Nephron (organoid): ENCODE data around the gene ZBTB26.

Experiments
- H3K27ac Mint-ChIP-seq, 3 experiments: 2 replicates each; pipeline ENCODE4 v1.8.0; 2020; ENCODE audit warnings: mixed read lengths in 3 of 3, mild to moderate bottlenecking in 2 of 3, moderate library complexity in 1 of 3
- H3K27me3 Mint-ChIP-seq: 2 replicates; pipeline ENCODE4 v1.8.0; 2021; ENCODE audit warnings: low read depth, mild to moderate bottlenecking, moderate library complexity, mixed read lengths
- H3K36me3 Mint-ChIP-seq: 2 replicates; pipeline ENCODE4 v1.8.0; 2020; ENCODE audit warnings: low read depth, mixed read lengths
- H3K4me1 Mint-ChIP-seq: 2 replicates; pipeline ENCODE4 v1.8.0; 2020; ENCODE audit warnings: mixed read lengths
- H3K4me3 Mint-ChIP-seq, 3 experiments: 2 replicates each; pipeline ENCODE4 v1.8.0; 2020; ENCODE audit warnings: mild to moderate bottlenecking in 3 of 3, mixed read lengths in 3 of 3, moderate library complexity in 2 of 3
- H3K9me3 Mint-ChIP-seq: 2 replicates; pipeline ENCODE4 v1.8.0; 2020; ENCODE audit warnings: mixed read lengths
- TF ChIP-seq, protein P1 (sequence below), 3 experiments: fragments of 200-600 bp; sonication (generic); IDR thresholded peaks; one replicate each; pipeline ENCODE4 v1.5.0; 2021; ENCODE audit warnings: antibody characterized with exemption in 3 of 3; ENCODE audit not compliant: unreplicated experiment in 3 of 3

ZBTB26 gene

DNA sequence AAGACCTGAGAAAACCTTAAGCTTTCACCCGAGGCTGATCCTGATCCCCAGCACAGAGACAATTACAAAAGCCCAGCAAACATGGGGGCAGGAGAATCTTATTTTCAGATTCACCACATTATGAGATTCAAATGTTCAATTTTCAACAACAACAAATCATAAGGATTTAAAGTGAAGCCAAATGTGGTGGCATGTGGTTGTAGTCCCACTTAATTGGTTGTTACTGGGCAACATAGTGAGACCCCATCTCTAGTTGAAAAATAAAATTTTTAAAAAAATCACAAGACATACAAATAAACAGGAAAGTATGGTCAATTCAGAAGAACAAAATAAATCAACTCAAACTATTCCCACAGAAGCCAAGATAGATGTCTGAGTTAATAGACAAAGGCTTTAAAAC, 5.6 kb upstream of the ZBTB26 start:
- Mint-ChIP-seq H3K4me3 (no peak overlapping the region), H3K36me3 (peaks cover 19% of the 10 kb centered on the region), H3K27me3 (no peaks in the 10 kb centered on the region), H3K9me3 (no peaks in the 10 kb centered on the region), H3K4me1 (peaks cover 34% of the 10 kb centered on the region), H3K27ac (no peak overlapping the region)
- TF ChIP-seq, protein P1, sequence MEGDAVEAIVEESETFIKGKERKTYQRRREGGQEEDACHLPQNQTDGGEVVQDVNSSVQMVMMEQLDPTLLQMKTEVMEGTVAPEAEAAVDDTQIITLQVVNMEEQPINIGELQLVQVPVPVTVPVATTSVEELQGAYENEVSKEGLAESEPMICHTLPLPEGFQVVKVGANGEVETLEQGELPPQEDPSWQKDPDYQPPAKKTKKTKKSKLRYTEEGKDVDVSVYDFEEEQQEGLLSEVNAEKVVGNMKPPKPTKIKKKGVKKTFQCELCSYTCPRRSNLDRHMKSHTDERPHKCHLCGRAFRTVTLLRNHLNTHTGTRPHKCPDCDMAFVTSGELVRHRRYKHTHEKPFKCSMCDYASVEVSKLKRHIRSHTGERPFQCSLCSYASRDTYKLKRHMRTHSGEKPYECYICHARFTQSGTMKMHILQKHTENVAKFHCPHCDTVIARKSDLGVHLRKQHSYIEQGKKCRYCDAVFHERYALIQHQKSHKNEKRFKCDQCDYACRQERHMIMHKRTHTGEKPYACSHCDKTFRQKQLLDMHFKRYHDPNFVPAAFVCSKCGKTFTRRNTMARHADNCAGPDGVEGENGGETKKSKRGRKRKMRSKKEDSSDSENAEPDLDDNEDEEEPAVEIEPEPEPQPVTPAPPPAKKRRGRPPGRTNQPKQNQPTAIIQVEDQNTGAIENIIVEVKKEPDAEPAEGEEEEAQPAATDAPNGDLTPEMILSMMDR (IDR thresholded peaks at IDR 0.05; ENCODE audit: unreplicated experiment in 3 of 3): no peak

DNA sequence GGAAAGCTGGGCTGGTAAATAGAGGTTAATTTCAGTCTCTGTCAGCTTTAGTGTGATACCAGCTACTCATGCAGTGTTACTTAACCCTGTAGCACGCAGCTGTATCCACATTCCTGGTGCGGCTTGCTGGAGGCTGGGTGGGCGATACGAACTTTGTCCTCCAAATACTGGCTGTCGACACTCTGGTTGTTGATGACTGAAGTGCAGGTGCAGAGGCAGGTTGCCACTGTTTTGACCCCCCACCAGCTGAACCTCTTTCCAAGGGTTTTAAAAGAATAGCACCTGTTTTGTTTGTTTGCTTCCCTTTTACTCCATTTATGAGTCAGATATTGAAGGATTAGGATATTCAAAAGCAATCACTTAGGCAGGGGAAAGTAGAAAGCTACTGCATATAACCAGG, 5.2 kb upstream of the ZBTB26 start:
- H3K4me1 Mint-ChIP-seq: peaks cover 31% of the 10 kb centered on the region
- peaks cover 19% of the 10 kb centered on the region for H3K36me3 Mint-ChIP-seq
- TF ChIP-seq, protein P1 (IDR thresholded peaks at IDR 0.05; ENCODE audit: unreplicated experiment in 3 of 3): no peak
- peak overlapping the region in 1 of 3 experiments; percentile 52 for H3K4me3 Mint-ChIP-seq
- peak overlapping the region in 2 of 3 experiments; percentile 2 to 21 for H3K27ac Mint-ChIP-seq
- H3K9me3 Mint-ChIP-seq: no peaks in the 10 kb centered on the region
- H3K27me3 Mint-ChIP-seq: no peaks in the 10 kb centered on the region

DNA sequence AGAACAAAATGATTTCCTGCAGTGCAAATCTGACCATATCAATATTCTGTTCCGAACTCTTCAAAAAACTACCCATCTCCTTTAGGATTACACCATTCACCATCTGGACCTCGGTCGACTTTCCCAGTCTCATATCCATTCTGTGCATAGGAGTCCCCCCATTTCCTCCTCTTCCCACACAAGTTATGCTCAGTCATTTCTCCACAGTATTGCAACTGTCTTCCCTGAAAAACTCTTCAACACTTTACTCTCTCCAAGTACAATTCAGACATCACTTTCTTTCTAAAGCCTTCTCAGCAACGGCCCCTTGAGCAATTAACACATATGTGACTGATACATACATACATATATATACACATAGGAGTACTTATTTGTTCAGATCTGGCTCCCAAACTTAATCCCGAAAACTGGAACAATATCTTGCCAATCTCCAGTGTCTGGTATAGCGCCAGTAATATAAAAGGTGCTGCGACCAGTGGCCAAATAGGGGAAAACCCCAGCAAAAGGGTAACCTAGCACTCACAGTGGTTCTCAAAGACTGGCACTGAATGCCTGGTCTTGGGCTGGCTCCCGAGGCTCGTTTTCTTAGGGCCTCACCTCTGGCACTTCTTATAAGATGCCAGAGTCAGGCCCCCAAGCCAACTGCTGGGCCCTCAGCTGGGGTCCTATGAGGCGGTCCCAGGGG, 629 bp downstream of the ZBTB26 start:
- H3K27me3 Mint-ChIP-seq: no peaks in the 10 kb centered on the region

DNA sequence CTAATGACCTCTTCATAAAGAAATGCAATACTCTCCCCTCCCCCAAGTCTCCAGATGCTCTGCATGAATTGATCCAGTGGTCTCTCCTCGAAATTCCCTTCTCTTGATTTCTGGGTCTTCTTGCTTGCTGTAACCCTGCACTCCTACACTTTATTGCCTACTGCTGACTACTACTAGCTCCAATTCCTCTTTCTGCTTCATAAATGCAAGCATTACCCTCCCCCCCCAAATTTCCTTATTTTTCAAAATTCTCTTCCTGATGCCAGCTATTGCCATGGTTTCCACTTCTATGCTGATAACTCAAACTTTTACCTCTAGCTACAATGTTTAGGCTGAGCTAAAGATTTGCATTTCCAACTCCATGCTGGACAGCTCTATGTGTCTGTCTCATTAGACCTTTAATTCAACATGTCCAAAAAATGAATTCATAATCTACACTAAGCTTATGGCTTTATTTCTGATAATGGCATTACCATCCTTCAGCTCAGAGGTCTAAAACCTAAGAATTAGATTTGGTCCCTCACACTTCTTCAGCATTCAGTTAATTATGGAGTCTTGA, 1.4 kb downstream of the ZBTB26 start:
- Mint-ChIP-seq H3K27ac (no peak overlapping the region), H3K9me3 (no peaks in the 10 kb centered on the region), H3K27me3 (no peaks in the 10 kb centered on the region), H3K4me3 (no peak overlapping the region), H3K36me3 (peaks cover 4% of the 10 kb centered on the region), H3K4me1 (peaks cover 11% of the 10 kb centered on the region)
- TF ChIP-seq, protein P1 (IDR thresholded peaks at IDR 0.05; ENCODE audit: unreplicated experiment in 3 of 3): no peak

More for the DNA sequence above, 629 bp downstream of the ZBTB26 start:
- Mint-ChIP-seq H3K4me3 (no peak overlapping the region), H3K4me1 (peaks cover 15% of the 10 kb centered on the region), H3K9me3 (no peaks in the 10 kb centered on the region), H3K36me3 (peaks cover 4% of the 10 kb centered on the region), H3K27ac (no peak overlapping the region)
- TF ChIP-seq, protein P1 (IDR thresholded peaks at IDR 0.05; ENCODE audit: unreplicated experiment in 3 of 3): no peak

DNA sequence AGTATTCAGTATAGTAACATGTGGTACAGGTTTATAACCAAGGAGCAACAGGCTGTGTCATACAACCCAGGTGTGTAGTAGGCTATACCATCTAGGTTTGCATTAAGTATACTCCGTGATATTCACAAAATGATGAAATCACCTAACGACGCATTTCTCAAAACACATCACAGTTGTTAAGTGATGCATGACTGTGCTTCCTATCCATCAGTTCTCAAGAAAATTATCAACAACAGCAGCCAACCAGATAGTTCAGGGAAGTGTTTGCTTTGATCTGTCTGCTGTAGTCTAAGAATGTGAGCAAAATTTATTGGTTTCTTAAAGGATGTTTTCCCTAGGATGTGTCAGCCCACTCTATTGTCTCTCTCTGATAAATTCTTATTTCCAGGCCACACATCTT, 7.4 kb downstream of the ZBTB26 start:
- H3K4me3 Mint-ChIP-seq: no peak overlapping the region
- H3K4me1 Mint-ChIP-seq: no peaks in the 10 kb centered on the region
- H3K9me3 Mint-ChIP-seq: no peaks in the 10 kb centered on the region
- no peak overlapping the region for H3K27ac Mint-ChIP-seq
- no peaks in the 10 kb centered on the region for H3K27me3 Mint-ChIP-seq
- TF ChIP-seq, protein P1 (IDR thresholded peaks at IDR 0.05; ENCODE audit: unreplicated experiment in 3 of 3): no peak
- peaks cover 19% of the 10 kb centered on the region for H3K36me3 Mint-ChIP-seq

DNA sequence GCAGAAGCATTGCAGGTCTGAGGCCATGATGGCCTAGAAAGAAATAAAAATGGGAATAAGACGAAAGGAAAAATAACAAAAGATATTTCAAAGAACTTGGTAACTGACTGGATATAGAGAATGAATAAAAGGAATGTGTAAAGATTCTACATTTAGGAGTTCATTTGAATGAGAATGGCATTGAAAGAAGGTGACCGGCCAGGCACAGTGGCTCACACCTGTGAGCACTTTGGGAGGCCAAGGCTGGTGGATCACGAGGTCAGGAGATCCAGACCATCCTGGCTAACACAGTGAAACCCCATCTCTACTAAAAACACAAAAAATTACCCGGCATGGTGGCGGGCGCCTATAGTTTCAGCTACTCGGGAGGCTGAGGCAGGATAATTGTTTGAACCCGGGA, 8.6 kb downstream of the ZBTB26 start:
- TF ChIP-seq, protein P1 (IDR thresholded peaks at IDR 0.05; ENCODE audit: unreplicated experiment in 3 of 3): no peak
- H3K27me3 Mint-ChIP-seq: no peaks in the 10 kb centered on the region
- H3K4me3 Mint-ChIP-seq: no peak overlapping the region
- H3K27ac Mint-ChIP-seq: no peak overlapping the region
- H3K36me3 Mint-ChIP-seq: peaks cover 22% of the 10 kb centered on the region
- no peaks in the 10 kb centered on the region for H3K9me3 Mint-ChIP-seq
- no peaks in the 10 kb centered on the region for H3K4me1 Mint-ChIP-seq
